C4-2B (cell line): ENCODE data around the gene ZW10.

ENCODE experiments used
- ZFX ChIP-seq: fragments of 450-650 bp; IDR thresholded peaks from 2 replicates; pipeline ENCODE4 v1.6.1; 2017
- TF ChIP-seq, protein P1 (sequence below): fragments of 450-650 bp; conservative IDR thresholded peaks from 2 replicates; pipeline ENCODE4 v1.5.1; 2017; ENCODE audit warnings: mild to moderate bottlenecking

DNA sequence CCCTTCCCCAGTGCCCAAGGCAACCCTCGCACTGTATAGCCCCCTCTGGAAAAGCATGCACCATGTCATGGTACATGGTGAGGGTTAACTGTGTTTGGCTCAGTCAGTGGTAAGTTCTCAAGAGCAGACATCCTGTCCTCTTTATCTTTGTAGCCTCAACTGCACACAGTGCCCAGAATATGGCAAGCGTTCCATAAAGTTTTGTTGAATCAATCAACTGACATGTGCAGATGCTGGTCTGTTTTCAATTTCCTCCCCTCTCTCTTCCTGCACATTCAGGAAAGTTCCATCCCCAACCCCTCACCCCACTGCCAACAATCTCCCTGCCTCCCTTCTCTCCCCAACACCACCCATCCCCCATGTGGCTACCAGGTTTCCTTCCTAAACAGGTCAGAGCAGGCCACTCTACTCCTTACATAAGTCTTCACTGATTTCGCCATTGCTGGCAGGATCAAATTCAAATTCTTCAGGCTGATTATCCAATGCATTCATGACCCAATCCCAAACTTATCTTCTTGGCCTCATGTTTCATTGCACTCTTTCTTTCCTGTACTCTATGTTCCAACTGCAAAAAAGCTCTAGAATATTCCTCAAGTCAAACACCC is 51.9 kb downstream of the ZW10 start:
- TF ChIP-seq, protein P1, sequence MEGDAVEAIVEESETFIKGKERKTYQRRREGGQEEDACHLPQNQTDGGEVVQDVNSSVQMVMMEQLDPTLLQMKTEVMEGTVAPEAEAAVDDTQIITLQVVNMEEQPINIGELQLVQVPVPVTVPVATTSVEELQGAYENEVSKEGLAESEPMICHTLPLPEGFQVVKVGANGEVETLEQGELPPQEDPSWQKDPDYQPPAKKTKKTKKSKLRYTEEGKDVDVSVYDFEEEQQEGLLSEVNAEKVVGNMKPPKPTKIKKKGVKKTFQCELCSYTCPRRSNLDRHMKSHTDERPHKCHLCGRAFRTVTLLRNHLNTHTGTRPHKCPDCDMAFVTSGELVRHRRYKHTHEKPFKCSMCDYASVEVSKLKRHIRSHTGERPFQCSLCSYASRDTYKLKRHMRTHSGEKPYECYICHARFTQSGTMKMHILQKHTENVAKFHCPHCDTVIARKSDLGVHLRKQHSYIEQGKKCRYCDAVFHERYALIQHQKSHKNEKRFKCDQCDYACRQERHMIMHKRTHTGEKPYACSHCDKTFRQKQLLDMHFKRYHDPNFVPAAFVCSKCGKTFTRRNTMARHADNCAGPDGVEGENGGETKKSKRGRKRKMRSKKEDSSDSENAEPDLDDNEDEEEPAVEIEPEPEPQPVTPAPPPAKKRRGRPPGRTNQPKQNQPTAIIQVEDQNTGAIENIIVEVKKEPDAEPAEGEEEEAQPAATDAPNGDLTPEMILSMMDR: no peak
- TF ChIP-seq ZFX: no peak
